ENCODE measurements around the gene EID2B. TPM values are rescaled to one million over a fixed set of nuclear protein-coding genes. Genes with fewer than 3 reads are reported as not detected.

Gene EID2B
- polyA plus RNA-seq, 2 donors, result 0.57 to 0.80 TPM

- H3K4me3 ChIP-seq (ENCODE audit: low read depth in 1 of 2, low read length in 2 of 2), result peak overlapping the region; percentile 84 to 94
- H3K4me1 ChIP-seq (ENCODE audit: control insufficient read depth in 2 of 2, insufficient read depth in 2 of 2, low read length in 1 of 2), result no peaks in the 10 kb centered on the region
- no peaks in the 10 kb centered on the region for H3K36me3 ChIP-seq (ENCODE audit: control insufficient read depth in 2 of 2, insufficient read depth in 2 of 2, low read length in 1 of 2)
- H3K27me3 ChIP-seq (ENCODE audit: control insufficient read depth in 1 of 2, insufficient read depth in 2 of 2, low read length in 2 of 2), result peaks cover 0 to under 1% of the 10 kb centered on the region in 2 donors
- H3K9me3 ChIP-seq (ENCODE audit: control insufficient read depth in 2 of 2, insufficient read depth in 1 of 2, low read depth in 1 of 2, low read length in 1 of 2), result no peaks in the 10 kb centered on the region
- H3K27ac ChIP-seq (ENCODE audit: low read depth in 2 of 2, low read length in 1 of 2), result peak overlapping the region; percentile 94 to 98
- WGBS, 2 donors, result 1 to 4% methylated on average over 10 of the region's 10 CpGs
Measured at GRCh38 chr19:39539165-39539517, 6.5 kb upstream of the EID2B start.

- Histone ChIP-seq H3K36me3 (ENCODE audit: control insufficient read depth in 2 of 2, insufficient read depth in 2 of 2, low read length in 1 of 2) (no peaks in the 10 kb centered on the region), H3K27me3 (ENCODE audit: control insufficient read depth in 1 of 2, insufficient read depth in 2 of 2, low read length in 2 of 2) (no peaks in the 10 kb centered on the region), H3K9me3 (ENCODE audit: control insufficient read depth in 2 of 2, insufficient read depth in 1 of 2, low read depth in 1 of 2, low read length in 1 of 2) (no peaks in the 10 kb centered on the region), H3K27ac (ENCODE audit: low read depth in 2 of 2, low read length in 1 of 2) (no peak overlapping the region), H3K4me1 (ENCODE audit: control insufficient read depth in 2 of 2, insufficient read depth in 2 of 2, low read length in 1 of 2) (peaks cover 2 to 4% of the 10 kb centered on the region in 2 donors), H3K4me3 (ENCODE audit: low read depth in 1 of 2, low read length in 2 of 2) (no peak overlapping the region)
- WGBS, 2 donors, result 65 to 68% methylated on average over 3 of the region's 3 CpGs
Measured at GRCh38 chr19:39533791-39534190, 1.1 kb upstream of the EID2B start.

GRCh38 chr19:39533003-39533512 lies 406 bp upstream of the EID2B start:
- no peak overlapping the region for H3K27ac ChIP-seq (ENCODE audit: low read depth in 2 of 2, low read length in 1 of 2)
- WGBS, 2 donors, result 17 to 21% methylated on average over 12 of the region's 12 CpGs
- H3K4me3 ChIP-seq (ENCODE audit: low read depth in 1 of 2, low read length in 2 of 2), result no peak overlapping the region

DNA sequence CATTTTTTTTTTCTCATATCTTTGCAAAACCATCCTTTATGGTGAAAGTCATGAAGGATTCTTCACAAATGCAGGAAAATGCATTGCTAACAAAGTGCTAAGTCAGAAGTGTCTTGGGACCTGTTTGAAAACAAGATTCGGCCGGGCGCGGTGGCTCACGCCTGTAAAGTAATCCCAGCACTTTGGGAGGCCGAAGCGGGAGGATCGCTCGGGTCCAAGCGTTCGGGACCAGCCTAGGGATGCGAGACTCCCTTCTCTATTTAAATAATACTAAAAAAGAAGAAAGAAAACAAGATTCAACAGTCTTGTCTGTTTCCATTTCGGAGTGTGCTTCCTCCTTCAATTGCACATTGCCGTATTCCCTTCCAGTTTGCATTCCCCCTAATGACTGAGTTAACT lies 819 bp downstream of the EID2B start:
- Histone ChIP-seq H3K9me3 (ENCODE audit: control insufficient read depth in 2 of 2, insufficient read depth in 1 of 2, low read depth in 1 of 2, low read length in 1 of 2) (no peaks in the 10 kb centered on the region), H3K4me1 (ENCODE audit: control insufficient read depth in 2 of 2, insufficient read depth in 2 of 2, low read length in 1 of 2) (peaks cover 2 to 4% of the 10 kb centered on the region in 2 donors), H3K27me3 (ENCODE audit: control insufficient read depth in 1 of 2, insufficient read depth in 2 of 2, low read length in 2 of 2) (no peaks in the 10 kb centered on the region), H3K4me3 (ENCODE audit: low read depth in 1 of 2, low read length in 2 of 2) (peak overlapping the region; percentile 57 to 80), H3K27ac (ENCODE audit: low read depth in 2 of 2, low read length in 1 of 2) (peak overlapping the region; percentile 48 to 60), H3K36me3 (ENCODE audit: control insufficient read depth in 2 of 2, insufficient read depth in 2 of 2, low read length in 1 of 2) (no peaks in the 10 kb centered on the region)
- WGBS, 2 donors, result 27 to 33% methylated on average over 14 of the region's 14 CpGs

More at GRCh38 chr19:39533003-39533512, 406 bp upstream of the EID2B start:
- H3K4me1 ChIP-seq (ENCODE audit: control insufficient read depth in 2 of 2, insufficient read depth in 2 of 2, low read length in 1 of 2), result peaks cover 2 to 4% of the 10 kb centered on the region in 2 donors
- H3K36me3 ChIP-seq (ENCODE audit: control insufficient read depth in 2 of 2, insufficient read depth in 2 of 2, low read length in 1 of 2), result no peaks in the 10 kb centered on the region
- no peaks in the 10 kb centered on the region for H3K9me3 ChIP-seq (ENCODE audit: control insufficient read depth in 2 of 2, insufficient read depth in 1 of 2, low read depth in 1 of 2, low read length in 1 of 2)
- no peaks in the 10 kb centered on the region for H3K27me3 ChIP-seq (ENCODE audit: control insufficient read depth in 1 of 2, insufficient read depth in 2 of 2, low read length in 2 of 2)

GRCh38 chr19:39525205-39525604 lies 7.4 kb downstream of the EID2B start:
- H3K27ac ChIP-seq (ENCODE audit: low read depth in 2 of 2, low read length in 1 of 2), result no peak overlapping the region
- 94 to 95% methylated on average over 3 of the region's 3 CpGs for WGBS, 2 donors
- no peaks in the 10 kb centered on the region for H3K4me1 ChIP-seq (ENCODE audit: control insufficient read depth in 2 of 2, insufficient read depth in 2 of 2, low read length in 1 of 2)

DNA sequence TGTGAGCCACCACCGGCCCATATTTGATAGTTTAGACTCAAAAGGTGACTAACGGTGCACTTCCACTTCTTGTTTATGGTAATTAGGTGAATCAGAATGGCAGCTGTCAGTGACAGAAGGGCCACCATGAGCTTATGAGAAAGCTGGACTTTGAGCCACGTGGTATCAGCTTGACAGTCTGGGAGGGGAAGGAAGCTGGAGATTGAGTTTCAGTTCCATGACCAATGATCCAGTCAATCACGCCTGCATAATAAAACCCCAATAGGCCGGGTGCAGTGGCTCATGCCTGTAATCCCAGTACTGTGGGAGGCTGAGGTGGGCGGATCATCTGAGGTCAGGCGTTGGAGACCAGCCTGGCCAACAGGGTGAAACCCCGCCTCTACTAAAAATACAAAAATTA lies 8.2 kb downstream of the EID2B start:
- H3K27ac ChIP-seq (ENCODE audit: low read depth in 2 of 2, low read length in 1 of 2), result no peak overlapping the region
- H3K27me3 ChIP-seq (ENCODE audit: control insufficient read depth in 1 of 2, insufficient read depth in 2 of 2, low read length in 2 of 2), result no peaks in the 10 kb centered on the region
- 75 to 85% methylated on average over 8 of the region's 8 CpGs for WGBS, 2 donors
- no peaks in the 10 kb centered on the region for H3K4me1 ChIP-seq (ENCODE audit: control insufficient read depth in 2 of 2, insufficient read depth in 2 of 2, low read length in 1 of 2)
- H3K9me3 ChIP-seq (ENCODE audit: control insufficient read depth in 2 of 2, insufficient read depth in 1 of 2, low read depth in 1 of 2, low read length in 1 of 2), result no peaks in the 10 kb centered on the region
- no peak overlapping the region for H3K4me3 ChIP-seq (ENCODE audit: low read depth in 1 of 2, low read length in 2 of 2)
- H3K36me3 ChIP-seq (ENCODE audit: control insufficient read depth in 2 of 2, insufficient read depth in 2 of 2, low read length in 1 of 2), result no peaks in the 10 kb centered on the region

More at GRCh38 chr19:39525205-39525604, 7.4 kb downstream of the EID2B start:
- Histone ChIP-seq H3K4me3 (ENCODE audit: low read depth in 1 of 2, low read length in 2 of 2) (no peak overlapping the region), H3K27me3 (ENCODE audit: control insufficient read depth in 1 of 2, insufficient read depth in 2 of 2, low read length in 2 of 2) (no peaks in the 10 kb centered on the region), H3K9me3 (ENCODE audit: control insufficient read depth in 2 of 2, insufficient read depth in 1 of 2, low read depth in 1 of 2, low read length in 1 of 2) (no peaks in the 10 kb centered on the region), H3K36me3 (ENCODE audit: control insufficient read depth in 2 of 2, insufficient read depth in 2 of 2, low read length in 1 of 2) (no peaks in the 10 kb centered on the region)

DNA sequence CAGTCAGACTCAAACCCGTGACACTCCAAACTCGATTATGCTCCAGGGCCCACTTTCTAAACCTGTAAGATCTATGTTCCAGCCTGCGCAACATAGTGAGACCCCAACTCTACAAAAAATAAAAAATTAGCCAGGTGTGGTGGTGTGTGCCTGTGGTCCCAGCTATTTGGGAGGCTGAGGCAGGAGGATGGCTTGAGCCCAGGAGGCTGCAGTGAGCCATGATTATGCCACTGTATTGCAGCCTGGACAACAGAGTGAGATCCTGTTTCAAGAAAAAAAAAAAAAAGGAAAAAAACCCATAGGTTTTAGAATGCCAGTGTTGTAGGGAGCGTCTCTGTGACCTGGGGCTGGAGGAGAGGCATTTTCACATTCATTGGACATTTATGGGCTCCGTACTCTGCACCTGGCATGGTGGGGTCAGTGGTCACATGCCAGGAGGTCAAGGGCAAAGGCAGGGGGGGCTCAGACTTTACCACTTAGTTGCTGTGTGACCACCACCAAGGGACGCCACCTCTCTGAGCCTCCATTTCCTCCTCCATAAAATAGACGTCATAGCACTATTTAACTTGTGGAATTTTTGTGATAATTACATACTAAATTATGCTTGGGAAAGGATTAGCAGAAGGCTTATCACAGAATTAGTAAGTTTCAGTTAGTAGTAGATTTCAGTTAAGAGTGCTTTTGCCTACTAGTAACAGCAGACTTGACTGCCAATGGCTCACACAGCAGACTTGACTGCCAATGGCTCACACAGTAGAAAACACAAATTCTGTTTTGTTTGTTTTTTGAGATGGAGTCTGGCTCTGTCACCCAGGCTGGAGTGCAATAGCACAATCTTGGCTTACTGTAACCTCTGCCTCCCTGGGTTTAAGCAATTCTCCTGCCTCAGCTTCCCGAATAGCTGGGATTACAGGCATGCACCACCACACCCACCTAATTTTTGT lies 11.8 kb downstream of the EID2B start:
- Histone ChIP-seq H3K36me3 (ENCODE audit: control insufficient read depth in 2 of 2, insufficient read depth in 2 of 2, low read length in 1 of 2) (no peaks in the 10 kb centered on the region), H3K9me3 (ENCODE audit: control insufficient read depth in 2 of 2, insufficient read depth in 1 of 2, low read depth in 1 of 2, low read length in 1 of 2) (no peaks in the 10 kb centered on the region), H3K4me3 (ENCODE audit: low read depth in 1 of 2, low read length in 2 of 2) (no peak overlapping the region), H3K27ac (ENCODE audit: low read depth in 2 of 2, low read length in 1 of 2) (no peak overlapping the region), H3K27me3 (ENCODE audit: control insufficient read depth in 1 of 2, insufficient read depth in 2 of 2, low read length in 2 of 2) (peaks cover 0 to 6% of the 10 kb centered on the region in 2 donors), H3K4me1 (ENCODE audit: control insufficient read depth in 2 of 2, insufficient read depth in 2 of 2, low read length in 1 of 2) (no peaks in the 10 kb centered on the region)
- WGBS, 2 donors, result 79 to 89% methylated on average over 8 of the region's 8 CpGs

DNA sequence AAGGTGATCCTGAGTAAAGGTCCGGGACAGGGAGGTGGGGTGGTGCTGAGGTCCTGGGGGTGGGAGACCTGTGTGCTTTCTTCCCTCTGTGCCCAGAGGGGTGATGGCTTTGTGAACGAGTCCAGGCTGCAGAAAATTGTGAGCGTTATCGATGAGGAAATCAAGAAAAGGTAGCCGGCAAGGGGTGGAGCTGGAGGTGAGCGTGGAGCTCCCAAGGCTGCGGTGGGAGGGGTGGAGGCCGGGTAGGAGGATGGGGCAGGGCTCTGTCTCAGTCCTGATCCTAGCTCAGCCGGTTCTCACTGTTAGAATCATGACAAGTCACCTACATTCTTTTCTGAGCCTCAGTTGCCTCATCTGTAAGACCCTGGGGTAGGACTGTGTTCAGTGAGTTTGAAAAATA lies 13.7 kb downstream of the EID2B start:
- H3K27me3 ChIP-seq (ENCODE audit: control insufficient read depth in 1 of 2, insufficient read depth in 2 of 2, low read length in 2 of 2), result peaks cover 0 to 22% of the 10 kb centered on the region in 2 donors
- WGBS, 2 donors, result 52 to 62% methylated on average over 9 of the region's 9 CpGs

DNA sequence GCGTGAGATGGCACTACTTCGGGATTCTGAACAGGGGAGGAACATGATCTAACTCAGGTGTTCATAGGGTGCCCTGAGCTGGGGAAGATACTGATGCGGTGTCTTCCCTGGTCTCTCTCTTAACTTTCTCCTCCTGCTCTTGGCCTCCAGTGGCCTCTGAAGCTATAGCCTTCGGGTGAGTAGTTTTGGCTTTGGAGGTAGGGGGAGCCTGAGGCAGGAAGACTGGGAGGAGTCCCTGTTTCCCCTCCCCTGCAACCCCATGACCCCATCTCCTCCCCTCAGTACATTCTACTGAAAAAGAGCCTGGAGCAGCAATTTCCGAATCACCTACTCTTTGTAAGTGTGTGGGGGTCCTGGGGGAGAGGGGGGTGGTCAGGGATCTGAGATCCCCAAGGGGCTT lies 14.2 kb downstream of the EID2B start:
- Histone ChIP-seq H3K4me3 (ENCODE audit: low read depth in 1 of 2, low read length in 2 of 2) (no peak overlapping the region), H3K27me3 (ENCODE audit: control insufficient read depth in 1 of 2, insufficient read depth in 2 of 2, low read length in 2 of 2) (peaks cover 0 to 25% of the 10 kb centered on the region in 2 donors), H3K36me3 (ENCODE audit: control insufficient read depth in 2 of 2, insufficient read depth in 2 of 2, low read length in 1 of 2) (no peaks in the 10 kb centered on the region), H3K9me3 (ENCODE audit: control insufficient read depth in 2 of 2, insufficient read depth in 1 of 2, low read depth in 1 of 2, low read length in 1 of 2) (peaks cover 0 to 2% of the 10 kb centered on the region in 2 donors), H3K27ac (ENCODE audit: low read depth in 2 of 2, low read length in 1 of 2) (no peak overlapping the region), H3K4me1 (ENCODE audit: control insufficient read depth in 2 of 2, insufficient read depth in 2 of 2, low read length in 1 of 2) (peaks cover 6 to 11% of the 10 kb centered on the region in 2 donors)
- WGBS, 2 donors, result 40 to 44% methylated on average over 5 of the region's 5 CpGs

More for the DNA sequence above, 13.7 kb downstream of the EID2B start:
- H3K36me3 ChIP-seq (ENCODE audit: control insufficient read depth in 2 of 2, insufficient read depth in 2 of 2, low read length in 1 of 2), result no peaks in the 10 kb centered on the region
- H3K4me3 ChIP-seq (ENCODE audit: low read depth in 1 of 2, low read length in 2 of 2), result no peak overlapping the region
- H3K9me3 ChIP-seq (ENCODE audit: control insufficient read depth in 2 of 2, insufficient read depth in 1 of 2, low read depth in 1 of 2, low read length in 1 of 2), result peaks cover 0 to 2% of the 10 kb centered on the region in 2 donors
- H3K4me1 ChIP-seq (ENCODE audit: control insufficient read depth in 2 of 2, insufficient read depth in 2 of 2, low read length in 1 of 2), result peaks cover 6 to 11% of the 10 kb centered on the region in 2 donors
- H3K27ac ChIP-seq (ENCODE audit: low read depth in 2 of 2, low read length in 1 of 2), result no peak overlapping the region

All from esophagus (tissue), 2 donors.